Measurements from ENCODE around the gene DCXR. TPM values are rescaled to one million over a fixed set of nuclear protein-coding genes. Genes with fewer than 3 reads are reported as not detected.

Gene DCXR
- polyA plus RNA-seq, 1 experiment = 66.0 TPM

- ChIA-PET CTCF (interaction anchor here (1.1 kb wide), 1 partner anchor 113 kb away, joined by 3 read pairs; no protein-coding TSS in a partner anchor), POLR2A (no interaction called here)
- Histone ChIP-seq H3K27me3 (ENCODE audit: control insufficient read depth, insufficient read depth, low read length) (no peaks in the 10 kb centered on the region), H3K36me3 (ENCODE audit: control insufficient read depth, insufficient read depth, low read length) (peaks cover 2% of the 10 kb centered on the region; the same call in 1 of the 2 replicates), H3K4me3 (ENCODE audit: low read depth, low read length) (no peak overlapping the region)
- TF ChIP-seq, protein P1, sequence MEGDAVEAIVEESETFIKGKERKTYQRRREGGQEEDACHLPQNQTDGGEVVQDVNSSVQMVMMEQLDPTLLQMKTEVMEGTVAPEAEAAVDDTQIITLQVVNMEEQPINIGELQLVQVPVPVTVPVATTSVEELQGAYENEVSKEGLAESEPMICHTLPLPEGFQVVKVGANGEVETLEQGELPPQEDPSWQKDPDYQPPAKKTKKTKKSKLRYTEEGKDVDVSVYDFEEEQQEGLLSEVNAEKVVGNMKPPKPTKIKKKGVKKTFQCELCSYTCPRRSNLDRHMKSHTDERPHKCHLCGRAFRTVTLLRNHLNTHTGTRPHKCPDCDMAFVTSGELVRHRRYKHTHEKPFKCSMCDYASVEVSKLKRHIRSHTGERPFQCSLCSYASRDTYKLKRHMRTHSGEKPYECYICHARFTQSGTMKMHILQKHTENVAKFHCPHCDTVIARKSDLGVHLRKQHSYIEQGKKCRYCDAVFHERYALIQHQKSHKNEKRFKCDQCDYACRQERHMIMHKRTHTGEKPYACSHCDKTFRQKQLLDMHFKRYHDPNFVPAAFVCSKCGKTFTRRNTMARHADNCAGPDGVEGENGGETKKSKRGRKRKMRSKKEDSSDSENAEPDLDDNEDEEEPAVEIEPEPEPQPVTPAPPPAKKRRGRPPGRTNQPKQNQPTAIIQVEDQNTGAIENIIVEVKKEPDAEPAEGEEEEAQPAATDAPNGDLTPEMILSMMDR (IDR thresholded peaks at IDR 0.05; ENCODE audit: insufficient read depth, low read depth, low read length) = no peak
- DNase-seq (ENCODE audit: low read depth) = no peak
Observed at GRCh38 chr17:82072827-82073226, 35.3 kb upstream of the DCXR start.

DNA sequence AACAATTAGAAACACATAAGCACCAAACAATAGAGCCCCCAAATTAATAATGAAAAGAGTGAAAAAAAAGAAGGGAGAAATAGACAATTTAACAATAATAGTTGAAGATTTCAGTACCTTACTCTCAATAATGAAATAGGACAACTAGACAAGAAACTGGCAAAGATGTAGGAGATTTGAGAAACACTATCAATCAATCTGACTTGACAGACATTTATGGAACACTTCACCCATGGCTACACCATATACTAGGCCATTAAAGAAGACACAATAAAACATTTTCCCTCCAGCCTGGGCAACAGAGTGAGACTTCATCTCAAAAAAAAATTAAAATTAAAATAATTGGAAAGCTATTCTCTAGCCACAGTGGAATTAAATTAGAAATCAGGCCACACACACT, 33.1 kb upstream of the DCXR start:
- TF ChIP-seq, protein P1 (IDR thresholded peaks at IDR 0.05; ENCODE audit: insufficient read depth, low read depth, low read length) = no peak
- no peaks in the 10 kb centered on the region for H3K36me3 ChIP-seq (ENCODE audit: control insufficient read depth, insufficient read depth, low read length)
- no peaks in the 10 kb centered on the region for H3K27me3 ChIP-seq (ENCODE audit: control insufficient read depth, insufficient read depth, low read length)
- H3K4me3 ChIP-seq (ENCODE audit: low read depth, low read length) = no peak overlapping the region
- ChIA-PET POLR2A (no interaction called here), CTCF (interaction anchor here (1.4 kb wide), 1 partner anchor 21 kb away, joined by 4 read pairs; no protein-coding TSS in a partner anchor)
- DNase-seq (ENCODE audit: low read depth) = no peak

- DNase-seq (ENCODE audit: low read depth) = no peak
- ChIA-PET CTCF (interaction anchor here (0.6 to 1.0 kb wide), 2 partner anchors 13 to 35 kb away, joined by 3 to 4 read pairs; partner anchors contain the start of gene RAC3), POLR2A (no interaction called here)
- H3K36me3 ChIP-seq (ENCODE audit: control insufficient read depth, insufficient read depth, low read length) = peaks cover 22% of the 10 kb centered on the region
- peak within 1 kb of the TSS; percentile 90 for H3K4me3 ChIP-seq (ENCODE audit: low read depth, low read length)
- H3K27me3 ChIP-seq (ENCODE audit: control insufficient read depth, insufficient read depth, low read length) = no peaks in the 10 kb centered on the region
- TF ChIP-seq, protein P1 (IDR thresholded peaks at IDR 0.05; ENCODE audit: insufficient read depth, low read depth, low read length) = no peak
Observed at GRCh38 chr17:82065638-82066303, 28.3 kb upstream of the DCXR start, which contains the start of gene DUS1L. TSS of gene DUS1L (minus strand) at chr17:82065804. CDS start at chr17:82065059, 745 bp downstream.

GRCh38 chr17:82065193-82065637, 27.7 kb upstream of the DCXR start:
- TF ChIP-seq, protein P1 (IDR thresholded peaks at IDR 0.05; ENCODE audit: insufficient read depth, low read depth, low read length) = no peak
- H3K36me3 ChIP-seq (ENCODE audit: control insufficient read depth, insufficient read depth, low read length) = peaks cover 27% of the 10 kb centered on the region
- DNase-seq (ENCODE audit: low read depth) = no peak
- CTCF ChIA-PET = interaction anchor here (0.6 to 1.5 kb wide), 3 partner anchors 12 to 89 kb away, joined by 3 read pairs; no protein-coding TSS in a partner anchor
- POLR2A ChIA-PET = no interaction called here
- peak overlapping the region; percentile 90 for H3K4me3 ChIP-seq (ENCODE audit: low read depth, low read length)
- no peaks in the 10 kb centered on the region for H3K27me3 ChIP-seq (ENCODE audit: control insufficient read depth, insufficient read depth, low read length)

- POLR2A ChIA-PET = no interaction called here
- DNase-seq (ENCODE audit: low read depth) = no peak
- CTCF ChIA-PET = interaction anchor here (0.8 to 1.5 kb wide), 2 partner anchors 28 to 90 kb away, joined by 3 read pairs; no protein-coding TSS in a partner anchor
- H3K27me3 ChIP-seq (ENCODE audit: control insufficient read depth, insufficient read depth, low read length) = no peaks in the 10 kb centered on the region
- TF ChIP-seq, protein P1 (IDR thresholded peaks at IDR 0.05; ENCODE audit: insufficient read depth, low read depth, low read length) = no peak
- peak overlapping the region; percentile 90 for H3K4me3 ChIP-seq (ENCODE audit: low read depth, low read length)
- peaks cover 30% of the 10 kb centered on the region for H3K36me3 ChIP-seq (ENCODE audit: control insufficient read depth, insufficient read depth, low read length)
Observed at GRCh38 chr17:82064433-82065192, 27.1 kb upstream of the DCXR start.

All from BJ (cell line).